Activated CD8-positive, alpha-beta T cell treated with anti-CD3 and anti-CD28 coated beads, Interleukin-2, amount 10 ng/mL, durations not matched to agents 7 days and 5 days (primary cell): ENCODE results near the gene COL26A1. TPM values are rescaled to one million over a fixed set of nuclear protein-coding genes. Genes with fewer than 3 reads are reported as not detected.

ENCODE experiments used
- ATAC-seq: fragments of 150-1000 bp; cut with Tn5 transposase; one replicate; pipeline ENCODE4 v1.10.0; 2021; ENCODE audit warnings: moderate library complexity
- CTCF ChIA-PET: fragments of 350-600 bp; sonication (Branson Sonifier 250); formaldehyde crosslinking; loops from one replicate; lab custom pipeline; 2021; ENCODE audit warnings: antibody characterized with exemption; lab: Charles Lee
- POLR2A ChIA-PET: fragments of 350-600 bp; sonication (Branson Sonifier 250); formaldehyde crosslinking; loops from one replicate; lab custom pipeline; 2021; ENCODE audit warnings: antibody characterized with exemption; lab: Charles Lee
- DNase-seq: peaks from one replicate; pipeline ENCODE4 v3.0.0-alpha.2; 2020
- H3K27ac Mint-ChIP-seq: one replicate; pipeline ENCODE4 v1.8.0; 2021; ENCODE audit warnings: mild to moderate bottlenecking, mixed read lengths
- H3K27me3 Mint-ChIP-seq: one replicate; pipeline ENCODE4 v1.8.0; 2021; ENCODE audit warnings: low read depth, mixed read lengths
- H3K36me3 Mint-ChIP-seq: one replicate; pipeline ENCODE4 v1.8.0; 2021; ENCODE audit warnings: low read depth, mixed read lengths
- H3K4me1 Mint-ChIP-seq: one replicate; pipeline ENCODE4 v1.8.0; 2021; ENCODE audit warnings: low read depth, mixed read lengths
- H3K4me3 Mint-ChIP-seq: one replicate; pipeline ENCODE4 v1.8.0; 2021; ENCODE audit warnings: mild to moderate bottlenecking, mixed read lengths
- H3K9me3 Mint-ChIP-seq: one replicate; pipeline ENCODE4 v1.8.0; 2022; ENCODE audit warnings: mixed read lengths; ENCODE audit not compliant: insufficient read depth
- total RNA-seq, 2 experiments: library from RNA; stranded (reverse); gene quantifications; one replicate each; pipeline ENCODE4 v1.2.3, GENCODE V29; 2021

The COL26A1 gene
- total RNA-seq, 2 experiments from 2014 or later, result not detected

GRCh38 chr7:101531726-101532357 is 169.2 kb downstream of the COL26A1 start:
- Mint-ChIP-seq H3K9me3 (no peaks in the 10 kb centered on the region), H3K4me3 (no peak overlapping the region), H3K27ac (no peak overlapping the region), H3K36me3 (no peaks in the 10 kb centered on the region), H3K4me1 (no peaks in the 10 kb centered on the region), H3K27me3 (peaks cover 4% of the 10 kb centered on the region)
- DNase-seq (no peak), ATAC-seq (no peak)
- ChIA-PET CTCF (interaction anchor here (1.0 kb wide), 1 partner anchor 10 kb away, joined by 3 read pairs; no protein-coding TSS in a partner anchor), POLR2A (no interaction called here)

GRCh38 chr7:101532400-101533102 is 169.9 kb downstream of the COL26A1 start:
- H3K9me3 Mint-ChIP-seq, result no peaks in the 10 kb centered on the region
- ATAC-seq (no peak), DNase-seq (no peak)
- H3K4me3 Mint-ChIP-seq, result no peak overlapping the region
- ChIA-PET POLR2A (no interaction called here), CTCF (interaction anchor here (1.0 kb wide), 1 partner anchor 10 kb away, joined by 3 read pairs; no protein-coding TSS in a partner anchor)
- H3K36me3 Mint-ChIP-seq, result no peaks in the 10 kb centered on the region
- no peak overlapping the region for H3K27ac Mint-ChIP-seq
- no peaks in the 10 kb centered on the region for H3K4me1 Mint-ChIP-seq
- peaks cover 4% of the 10 kb centered on the region for H3K27me3 Mint-ChIP-seq

- Mint-ChIP-seq H3K4me1 (no peaks in the 10 kb centered on the region), H3K27ac (no peak overlapping the region), H3K4me3 (no peak overlapping the region), H3K36me3 (no peaks in the 10 kb centered on the region), H3K9me3 (no peaks in the 10 kb centered on the region), H3K27me3 (peaks cover 4% of the 10 kb centered on the region)
- no peak for ATAC-seq
- POLR2A ChIA-PET, result interaction anchor here (0.6 kb wide), 1 partner anchor 254 kb away, joined by 3 read pairs; no protein-coding TSS in a partner anchor
- CTCF ChIA-PET, result no interaction called here
- no peak for DNase-seq
Measured at GRCh38 chr7:101533103-101533465, 170.4 kb downstream of the COL26A1 start.

GRCh38 chr7:101534015-101534803 is 171.5 kb downstream of the COL26A1 start:
- Mint-ChIP-seq H3K4me3 (no peak overlapping the region), H3K4me1 (no peaks in the 10 kb centered on the region), H3K27ac (no peak overlapping the region), H3K27me3 (peaks cover 4% of the 10 kb centered on the region), H3K9me3 (no peaks in the 10 kb centered on the region), H3K36me3 (no peaks in the 10 kb centered on the region)
- ChIA-PET CTCF (no interaction called here), POLR2A (no interaction called here)
- no peak for DNase-seq
- no peak for ATAC-seq

- ATAC-seq, result no peak
- H3K27me3 Mint-ChIP-seq, result peaks cover 4% of the 10 kb centered on the region
Measured at GRCh38 chr7:101534873-101535272, 172.2 kb downstream of the COL26A1 start.

GRCh38 chr7:101535351-101535751 is 172.7 kb downstream of the COL26A1 start:
- peaks cover 4% of the 10 kb centered on the region for H3K27me3 Mint-ChIP-seq
- H3K27ac Mint-ChIP-seq, result no peak overlapping the region
- H3K9me3 Mint-ChIP-seq, result no peaks in the 10 kb centered on the region
- ATAC-seq (no peak), DNase-seq (no peak)
- H3K36me3 Mint-ChIP-seq, result no peaks in the 10 kb centered on the region
- CTCF ChIA-PET, result no interaction called here
- no peak overlapping the region for H3K4me3 Mint-ChIP-seq
- H3K4me1 Mint-ChIP-seq, result no peaks in the 10 kb centered on the region
- POLR2A ChIA-PET, result no interaction called here

More at GRCh38 chr7:101534873-101535272, 172.2 kb downstream of the COL26A1 start:
- POLR2A ChIA-PET, result no interaction called here
- DNase-seq, result no peak
- H3K4me3 Mint-ChIP-seq, result no peak overlapping the region
- no peaks in the 10 kb centered on the region for H3K4me1 Mint-ChIP-seq
- H3K9me3 Mint-ChIP-seq, result no peaks in the 10 kb centered on the region
- CTCF ChIA-PET, result no interaction called here
- H3K27ac Mint-ChIP-seq, result no peak overlapping the region
- H3K36me3 Mint-ChIP-seq, result no peaks in the 10 kb centered on the region

GRCh38 chr7:101536232-101536631 is 173.6 kb downstream of the COL26A1 start:
- H3K9me3 Mint-ChIP-seq, result no peaks in the 10 kb centered on the region
- H3K4me1 Mint-ChIP-seq, result no peaks in the 10 kb centered on the region
- H3K36me3 Mint-ChIP-seq, result no peaks in the 10 kb centered on the region
- no peak for ATAC-seq
- DNase-seq, result no peak
- CTCF ChIA-PET, result no interaction called here
- H3K27ac Mint-ChIP-seq, result no peak overlapping the region
- H3K4me3 Mint-ChIP-seq, result no peak overlapping the region
- POLR2A ChIA-PET, result no interaction called here
- peaks cover 4% of the 10 kb centered on the region for H3K27me3 Mint-ChIP-seq

- Mint-ChIP-seq H3K36me3 (no peaks in the 10 kb centered on the region), H3K9me3 (no peaks in the 10 kb centered on the region), H3K27ac (no peak overlapping the region), H3K4me3 (no peak overlapping the region), H3K4me1 (no peaks in the 10 kb centered on the region), H3K27me3 (peaks cover 4% of the 10 kb centered on the region)
- no peak for DNase-seq
- POLR2A ChIA-PET, result no interaction called here
- ATAC-seq, result no peak
- CTCF ChIA-PET, result interaction anchor here (0.8 kb wide), 1 partner anchor 736 kb away, joined by 3 read pairs; no protein-coding TSS in a partner anchor
Measured at GRCh38 chr7:101536668-101537067, 174.0 kb downstream of the COL26A1 start.

GRCh38 chr7:101537205-101537604 is 174.5 kb downstream of the COL26A1 start:
- DNase-seq, result no peak
- Mint-ChIP-seq H3K4me3 (no peak overlapping the region), H3K4me1 (no peaks in the 10 kb centered on the region), H3K27me3 (peaks cover 2% of the 10 kb centered on the region), H3K27ac (no peak overlapping the region), H3K9me3 (no peaks in the 10 kb centered on the region), H3K36me3 (no peaks in the 10 kb centered on the region)
- ChIA-PET POLR2A (no interaction called here), CTCF (interaction anchor here (0.8 kb wide), 1 partner anchor 735 kb away, joined by 3 read pairs; no protein-coding TSS in a partner anchor)
- no peak for ATAC-seq

GRCh38 chr7:101537935-101538595 is 175.4 kb downstream of the COL26A1 start:
- POLR2A ChIA-PET, result no interaction called here
- no peaks in the 10 kb centered on the region for H3K36me3 Mint-ChIP-seq
- no peak for DNase-seq

GRCh38 chr7:101538596-101539459 is 176.2 kb downstream of the COL26A1 start:
- no peaks in the 10 kb centered on the region for H3K36me3 Mint-ChIP-seq
- H3K4me1 Mint-ChIP-seq, result no peaks in the 10 kb centered on the region
- no peaks in the 10 kb centered on the region for H3K9me3 Mint-ChIP-seq
- peak; percentile 69 for DNase-seq
- ChIA-PET CTCF (no interaction called here), POLR2A (no interaction called here)
- H3K27me3 Mint-ChIP-seq, result no peaks in the 10 kb centered on the region
- H3K4me3 Mint-ChIP-seq, result no peak overlapping the region
- peak; percentile 78 for ATAC-seq
- no peak overlapping the region for H3K27ac Mint-ChIP-seq

More at GRCh38 chr7:101537935-101538595, 175.4 kb downstream of the COL26A1 start:
- CTCF ChIA-PET, result no interaction called here
- H3K27ac Mint-ChIP-seq, result no peak overlapping the region
- no peak for ATAC-seq
- H3K4me1 Mint-ChIP-seq, result no peaks in the 10 kb centered on the region
- no peaks in the 10 kb centered on the region for H3K27me3 Mint-ChIP-seq
- no peak overlapping the region for H3K4me3 Mint-ChIP-seq
- no peaks in the 10 kb centered on the region for H3K9me3 Mint-ChIP-seq
